GM19467 (cell line): ENCODE measurements around the gene KCNB1.

Experiments
- ATAC-seq: cut with Tn5 transposase; IDR thresholded peaks from one replicate; pipeline ENCODE4 v1.9.1; 2021; ENCODE audit warnings: mild to moderate bottlenecking, moderate library complexity; ENCODE audit not compliant: unreplicated experiment

Gene KCNB1

GRCh38 chr20:49482621-49483017 is at the start of gene KCNB1:
Gene KCNB1, minus strand, starts transcription at chr20:49482668. Its CDS starts 188 bp downstream, at chr20:49482480.
- ATAC-seq: no peak

DNA sequence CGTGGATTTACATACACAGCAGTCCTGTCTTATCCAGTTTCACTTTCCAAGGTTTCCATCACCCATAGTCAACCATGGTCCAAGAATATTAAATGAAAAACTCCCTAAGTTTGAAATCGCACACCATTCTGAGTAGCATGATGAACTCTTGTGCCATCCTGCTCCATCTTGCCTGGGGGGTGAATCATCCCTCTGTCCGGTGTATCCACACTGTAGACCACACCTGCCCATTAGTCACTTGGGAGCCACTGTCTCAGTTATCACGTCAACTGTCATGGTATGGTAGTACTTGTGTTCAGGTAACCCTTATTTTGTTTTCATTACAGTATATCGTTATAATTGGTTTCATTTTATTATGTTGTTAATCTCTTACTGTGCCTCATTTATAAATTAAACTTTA is 47.0 kb upstream of the KCNB1 start:
- no peak for ATAC-seq

GRCh38 chr20:49526568-49526967 is 44.1 kb upstream of the KCNB1 start:
- ATAC-seq: no peak

- ATAC-seq: no peak
These were observed 43.6 kb upstream of the KCNB1 start for GRCh38 chr20:49526056-49526455.

DNA sequence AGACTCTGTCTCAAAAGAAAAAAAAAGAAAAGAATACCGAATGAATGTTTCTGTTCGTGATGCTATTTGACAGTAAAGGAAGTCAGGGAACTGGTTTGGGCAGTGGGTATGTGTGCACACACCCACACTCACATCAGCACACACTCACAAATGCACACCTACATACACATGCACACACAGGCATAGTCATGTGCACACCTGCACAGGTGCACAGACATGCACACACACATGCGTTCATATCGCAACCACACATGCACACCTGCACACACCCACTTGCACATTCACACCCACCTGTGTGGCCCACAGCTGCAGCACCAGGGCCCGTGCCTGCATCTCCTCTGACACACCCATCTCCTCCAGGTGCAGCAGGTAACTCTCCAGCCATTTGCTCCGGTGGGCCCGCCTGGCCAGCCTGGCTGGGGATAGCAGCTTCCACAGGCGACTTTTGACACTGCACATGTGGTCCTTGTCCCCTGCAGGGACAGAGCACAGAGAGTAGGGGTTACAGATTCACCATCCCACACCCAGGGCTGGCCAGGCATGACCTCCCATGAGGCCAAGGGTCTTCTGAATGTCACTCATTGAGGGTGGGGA is 41.4 kb upstream of the KCNB1 start:
- ATAC-seq: no peak

GRCh38 chr20:49521356-49521755 is 38.9 kb upstream of the KCNB1 start:
- ATAC-seq: no peak

DNA sequence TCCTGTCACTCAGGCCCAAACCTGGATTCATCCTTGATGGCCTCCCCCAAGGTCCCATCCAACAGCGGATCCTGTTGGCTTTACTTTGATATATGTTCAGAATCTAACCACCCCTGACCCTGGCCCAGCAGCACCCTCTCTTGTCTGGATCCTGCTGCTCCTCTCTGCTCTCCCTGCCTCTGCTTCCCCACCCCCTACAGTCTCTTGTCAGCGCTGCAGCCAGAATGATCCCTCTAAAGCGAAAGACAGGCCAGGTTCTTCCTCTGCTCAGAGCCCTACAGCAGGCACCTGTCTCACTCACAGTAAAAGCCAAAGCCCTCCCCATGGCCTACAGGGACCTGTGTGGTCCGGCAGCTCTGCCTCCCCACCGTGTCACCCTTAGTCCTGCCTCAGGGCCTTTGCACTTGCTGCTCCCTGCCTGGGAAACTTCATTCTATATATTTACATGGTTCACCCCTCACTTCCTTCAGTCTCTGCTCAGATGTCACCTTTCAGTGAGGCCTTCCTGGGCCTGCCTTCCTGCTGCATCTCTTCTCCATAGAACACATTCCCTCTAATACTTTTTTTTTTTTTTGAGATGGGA is 37.4 kb upstream of the KCNB1 start:
- no peak for ATAC-seq

DNA sequence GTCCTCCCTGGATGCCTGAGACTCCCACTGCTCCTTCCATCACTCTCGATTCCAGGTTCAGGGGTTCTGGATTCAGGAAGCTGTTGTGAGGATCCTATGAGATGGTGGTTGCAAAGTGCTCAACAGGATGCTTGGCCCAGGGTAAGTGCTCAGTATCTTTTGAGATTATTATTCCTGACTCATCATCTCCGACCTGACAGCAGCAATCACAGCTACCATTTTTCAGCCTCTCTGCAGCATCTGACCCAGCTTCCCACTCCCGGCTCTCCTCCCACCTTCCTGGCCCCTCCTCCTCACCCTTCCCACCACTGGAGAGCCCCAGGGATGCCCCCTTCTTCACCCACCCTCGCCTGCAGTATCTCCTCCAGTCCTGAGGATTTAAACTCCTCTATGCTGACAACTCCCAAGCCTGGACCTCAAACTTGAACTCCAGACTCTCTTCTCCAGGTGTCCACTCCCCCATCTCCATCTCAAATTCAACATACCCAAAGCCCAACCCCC is 36.8 kb upstream of the KCNB1 start:
- no peak for ATAC-seq

DNA sequence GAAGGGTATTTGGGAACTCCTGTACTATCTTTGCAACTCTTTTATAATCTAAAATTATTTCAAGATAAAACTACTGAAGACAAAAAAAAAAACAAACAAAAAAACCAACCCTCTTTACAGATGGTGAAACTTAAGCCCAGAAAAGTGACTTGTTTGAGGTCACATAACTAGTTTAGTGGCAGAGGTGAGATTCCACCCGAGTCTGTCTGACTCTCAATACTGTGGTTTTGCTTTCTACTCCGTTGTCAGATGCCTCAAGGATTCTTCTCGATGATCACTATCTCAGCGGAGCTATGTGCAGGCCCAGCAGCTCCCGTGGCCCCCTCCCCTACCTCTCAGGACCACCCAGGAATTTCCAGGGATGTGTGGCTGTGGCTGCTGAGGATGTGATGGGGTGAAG is 36.1 kb upstream of the KCNB1 start:
- ATAC-seq: no peak

GRCh38 chr20:49517805-49518100 is 35.3 kb upstream of the KCNB1 start:
- ATAC-seq: no peak

DNA sequence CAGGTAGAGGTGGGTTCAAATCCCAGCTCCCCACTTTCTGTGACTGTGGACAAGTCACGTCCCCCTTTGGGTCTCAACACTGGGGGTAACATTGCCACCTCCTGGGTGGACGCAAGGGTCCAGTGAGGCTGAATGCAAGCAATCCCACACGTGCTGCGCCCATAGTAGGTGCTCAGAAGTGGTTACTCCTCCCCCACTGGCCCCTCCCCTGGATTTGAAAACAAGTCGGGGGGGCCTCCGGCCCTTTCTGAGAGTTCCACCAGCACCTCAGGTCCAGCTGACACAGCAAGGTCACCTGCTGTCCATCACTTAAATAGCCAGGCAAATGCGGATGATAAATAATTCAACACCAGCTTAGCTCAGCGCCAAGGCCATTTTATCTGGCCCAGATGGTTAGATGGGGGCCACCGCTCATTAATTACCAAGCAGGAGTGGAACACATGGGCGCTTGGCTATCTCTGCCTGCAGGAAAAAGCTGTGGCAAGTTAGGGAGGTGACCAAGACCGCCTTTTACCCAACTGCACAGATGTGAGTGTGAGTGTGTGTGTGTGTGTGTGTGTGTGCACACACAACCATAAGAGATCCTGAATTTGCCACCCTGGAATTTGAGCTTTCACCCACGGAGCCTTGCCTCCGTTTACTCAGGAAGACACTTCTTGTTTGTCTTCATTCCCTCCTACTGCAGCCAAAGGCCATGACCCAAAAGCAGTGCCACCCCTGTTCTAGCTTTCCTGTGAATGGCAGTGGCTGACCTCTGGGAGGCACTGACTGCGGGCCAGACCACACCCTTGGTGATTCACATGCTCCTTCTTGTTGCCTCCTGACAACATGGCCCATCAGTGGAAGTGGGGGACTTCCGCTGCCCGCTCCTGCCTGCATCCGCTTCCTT is 34.7 kb upstream of the KCNB1 start:
- no peak for ATAC-seq

DNA sequence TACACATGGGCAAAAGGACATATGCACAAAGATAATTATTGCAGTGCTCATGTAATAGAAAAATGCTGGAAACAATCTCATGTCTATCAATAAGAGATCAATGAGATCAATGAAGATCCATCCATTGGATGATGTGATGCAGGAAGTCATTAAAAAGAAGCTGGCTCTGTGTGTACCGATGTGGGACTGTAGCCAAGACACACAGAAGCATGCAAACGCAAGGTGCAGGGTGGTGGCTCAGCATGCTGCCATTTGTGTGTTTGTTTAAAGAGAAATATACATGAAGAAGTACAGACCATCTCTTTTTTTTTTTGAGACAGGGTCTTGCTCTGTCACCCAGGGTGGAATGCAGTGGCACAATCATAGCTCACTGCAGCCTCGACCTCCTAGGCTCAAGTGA is 33.1 kb upstream of the KCNB1 start:
- no peak for ATAC-seq

DNA sequence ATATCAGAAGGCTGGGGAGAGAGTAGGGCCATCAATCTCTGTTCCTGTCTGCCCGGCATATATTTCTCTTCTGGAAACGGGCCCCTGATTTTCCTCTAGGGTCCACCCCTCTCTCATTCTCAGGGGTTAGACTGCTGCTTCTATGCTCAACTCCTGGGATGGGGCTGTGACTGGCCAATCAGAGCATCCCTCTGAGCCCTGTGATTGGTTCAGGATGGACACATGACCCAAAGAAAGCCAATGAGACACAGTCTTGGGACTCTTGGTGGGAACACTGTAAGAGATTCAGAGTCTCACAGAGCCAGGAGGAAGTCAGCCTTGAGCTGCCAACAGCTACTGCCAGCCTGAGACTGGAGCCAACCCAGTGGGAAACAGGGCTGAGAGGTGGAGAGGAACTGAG is 31.0 kb upstream of the KCNB1 start:
- no peak for ATAC-seq

- no peak for ATAC-seq
These were observed 30.5 kb upstream of the KCNB1 start for GRCh38 chr20:49513009-49513408.

DNA sequence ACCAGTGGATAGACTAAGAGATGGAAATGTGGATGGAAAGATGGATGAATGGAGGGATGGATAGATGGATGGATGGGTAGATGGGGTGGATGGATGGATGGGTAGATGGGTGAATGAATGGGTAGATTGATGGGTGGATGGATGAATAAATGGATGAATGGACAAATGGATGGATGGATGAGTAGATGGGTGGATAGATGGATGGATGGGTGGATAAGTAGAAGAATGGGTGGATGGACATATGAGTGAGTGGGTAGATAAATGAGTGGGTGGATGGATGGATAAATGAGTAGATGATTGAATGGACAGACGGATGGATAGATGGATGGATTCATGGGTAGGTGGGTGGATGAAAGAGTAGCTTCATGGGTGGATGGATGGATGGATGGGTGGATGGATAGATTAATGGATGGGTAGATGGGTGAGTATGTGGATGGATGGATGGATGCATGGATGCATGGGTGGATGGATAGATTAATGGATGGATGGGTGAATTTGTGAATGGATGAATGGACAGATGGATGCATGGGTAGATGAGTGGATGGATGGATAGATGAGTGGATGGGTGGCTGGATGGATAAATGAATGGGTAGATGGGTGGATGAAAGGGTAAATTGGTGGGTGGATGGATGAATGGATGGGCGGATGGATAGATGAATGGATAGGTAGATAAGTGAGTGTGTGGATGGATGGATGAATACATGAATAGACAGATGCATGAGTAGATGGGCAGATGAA is 29.5 kb upstream of the KCNB1 start:
- no peak for ATAC-seq

DNA sequence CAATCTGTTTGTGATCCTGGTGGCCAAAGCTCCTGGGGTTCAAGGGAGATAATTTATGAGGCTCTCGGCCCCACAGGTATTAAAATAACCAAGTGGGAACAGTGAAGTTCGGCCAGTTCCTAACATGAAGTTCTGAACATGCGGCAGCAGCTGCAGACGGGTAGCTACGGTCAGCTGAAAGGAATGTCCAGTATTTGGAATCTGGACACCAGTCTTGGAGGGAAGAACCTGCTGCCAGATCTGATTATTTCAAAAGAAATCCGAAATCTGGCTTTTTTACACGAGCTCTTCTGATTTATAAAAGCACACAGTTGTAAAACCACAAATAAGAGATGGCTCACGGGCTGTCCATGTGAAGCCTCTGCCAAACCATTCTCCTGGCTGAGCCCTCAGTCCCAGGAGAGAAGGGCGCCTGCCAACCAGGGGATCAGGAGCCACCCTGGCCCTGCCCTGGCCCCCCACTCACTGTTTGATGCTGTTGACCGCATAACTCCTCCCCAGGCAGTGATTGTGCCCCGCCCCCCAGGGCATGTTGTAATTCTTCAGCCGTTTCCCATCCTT is 28.2 kb upstream of the KCNB1 start:
- ATAC-seq: no peak

DNA sequence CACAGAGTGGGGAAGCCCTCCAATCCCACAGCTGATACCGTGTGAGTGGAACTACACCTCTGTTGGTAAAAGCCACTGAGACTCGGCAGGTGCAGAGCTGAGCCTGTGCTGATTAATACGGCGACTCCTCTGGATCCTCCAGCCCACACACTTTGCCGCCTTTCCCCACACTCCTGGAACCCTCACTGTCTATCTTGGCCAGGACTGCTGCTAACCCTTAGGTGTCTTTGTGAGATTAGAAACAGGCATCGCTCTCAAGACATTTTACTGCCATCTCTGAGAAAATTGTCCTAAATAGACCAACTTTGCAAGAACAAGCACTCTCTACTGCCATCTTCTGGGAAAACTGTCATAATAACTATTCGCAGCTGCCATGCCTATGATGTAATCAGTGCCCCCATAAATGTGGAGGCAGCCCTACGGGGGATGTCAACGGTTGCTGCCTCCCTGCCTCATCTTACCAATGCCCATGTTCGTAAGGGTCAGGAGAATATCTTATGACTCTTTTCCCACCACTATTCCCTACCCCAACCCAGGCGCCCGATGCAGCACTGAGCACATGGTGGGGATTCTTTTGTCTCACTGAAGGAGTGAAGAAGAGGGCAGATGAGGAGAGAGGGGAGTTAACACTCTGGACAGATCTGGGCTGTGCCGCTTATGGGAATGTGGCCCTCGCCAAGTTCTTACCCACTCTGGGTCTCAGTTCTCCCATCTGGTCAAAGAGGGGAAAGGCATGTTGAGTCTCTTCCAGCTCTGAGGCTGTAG is 26.1 kb upstream of the KCNB1 start:
- ATAC-seq: no peak

GRCh38 chr20:49507741-49508434 is 25.4 kb upstream of the KCNB1 start:
- no peak for ATAC-seq

- ATAC-seq: no peak
These were observed 23.1 kb upstream of the KCNB1 start for GRCh38 chr20:49505518-49505917.

GRCh38 chr20:49503176-49503575 is 20.7 kb upstream of the KCNB1 start:
- no peak for ATAC-seq
